A172 (cell line): Measurements from ENCODE around the gene PLXND1. TPM values are rescaled to one million over a fixed set of nuclear protein-coding genes. Genes with fewer than 3 reads are reported as not detected.

Source experiments
- DNase-seq: peaks from one replicate; pipeline ENCODE4 v3.0.0-alpha.2; 2015; ENCODE audit warnings: low spot score
- total RNA-seq: library from RNA; depleted of rRNA; stranded (reverse); fragments of >200 nt; shearing (Covaris generic); gene quantifications from 2 replicates; pipeline ENCODE4 v1.2.3, GENCODE V29; 2014

PLXND1 gene
- total RNA-seq, 1 experiment from 2014 or later = 210 TPM

DNA sequence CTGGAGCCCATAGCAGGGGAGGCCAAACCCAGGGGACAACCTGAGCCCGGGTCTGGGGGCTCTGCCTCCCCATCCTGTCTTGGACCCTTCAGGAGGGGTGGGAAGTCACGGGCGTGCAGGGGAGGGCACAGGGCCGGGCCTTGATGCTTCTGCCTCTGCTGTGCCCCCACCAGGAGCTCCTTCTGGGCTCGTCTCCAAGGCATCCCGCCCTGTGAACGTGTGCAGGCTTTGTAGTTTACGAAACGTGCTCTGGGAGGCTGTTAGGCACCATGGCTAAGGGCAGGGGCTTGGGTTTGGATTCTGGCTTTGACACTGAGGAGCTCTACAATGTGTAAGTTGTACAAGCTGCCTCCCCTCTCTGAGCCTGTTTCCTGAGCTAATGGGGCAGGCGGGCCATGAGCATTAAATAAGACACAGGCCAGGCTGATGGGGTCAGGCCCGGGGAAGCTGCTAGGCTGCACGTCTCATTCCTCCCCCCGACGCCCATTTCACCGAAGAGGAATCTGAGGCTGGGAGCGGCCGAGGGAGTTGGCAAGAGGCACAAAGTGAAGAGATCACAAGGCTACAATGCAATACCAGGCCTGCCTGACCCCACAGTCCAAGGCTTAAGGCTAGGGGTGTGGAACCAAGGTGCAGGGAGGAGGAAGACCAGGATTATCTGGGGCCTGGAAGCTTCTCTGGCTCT lies 19.6 kb downstream of the PLXND1 start:
- DNase-seq = no peak

- DNase-seq = no peak
These were observed 20.4 kb downstream of the PLXND1 start for GRCh38 chr3:129585949-129586657.

DNA sequence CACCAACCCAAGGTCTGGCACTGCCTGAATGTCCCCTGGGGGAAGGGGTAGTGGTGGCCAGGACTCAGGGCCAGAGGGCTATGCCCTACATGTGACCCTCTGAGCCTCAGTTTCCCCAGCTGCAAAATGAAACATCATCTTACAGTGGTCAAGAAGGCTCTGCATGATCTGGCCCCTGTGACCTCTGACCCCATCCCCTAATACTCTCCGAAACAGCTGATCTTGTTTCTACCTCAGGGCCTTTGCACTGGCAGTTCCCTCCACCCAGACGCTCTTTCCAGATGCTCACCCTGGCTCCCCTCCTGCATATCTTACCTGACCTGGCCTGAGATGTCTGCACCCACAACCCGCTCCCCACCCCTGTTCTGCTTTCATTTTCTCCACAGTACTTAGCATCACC lies 21.8 kb downstream of the PLXND1 start:
- no peak for DNase-seq

- no peak for DNase-seq
These were observed 23.2 kb downstream of the PLXND1 start for GRCh38 chr3:129583289-129583688.

GRCh38 chr3:129582799-129583198 lies 23.7 kb downstream of the PLXND1 start:
- no peak for DNase-seq

GRCh38 chr3:129581623-129582022 lies 24.9 kb downstream of the PLXND1 start:
- no peak for DNase-seq

GRCh38 chr3:129579991-129580390 lies 26.5 kb downstream of the PLXND1 start:
- DNase-seq = no peak

DNA sequence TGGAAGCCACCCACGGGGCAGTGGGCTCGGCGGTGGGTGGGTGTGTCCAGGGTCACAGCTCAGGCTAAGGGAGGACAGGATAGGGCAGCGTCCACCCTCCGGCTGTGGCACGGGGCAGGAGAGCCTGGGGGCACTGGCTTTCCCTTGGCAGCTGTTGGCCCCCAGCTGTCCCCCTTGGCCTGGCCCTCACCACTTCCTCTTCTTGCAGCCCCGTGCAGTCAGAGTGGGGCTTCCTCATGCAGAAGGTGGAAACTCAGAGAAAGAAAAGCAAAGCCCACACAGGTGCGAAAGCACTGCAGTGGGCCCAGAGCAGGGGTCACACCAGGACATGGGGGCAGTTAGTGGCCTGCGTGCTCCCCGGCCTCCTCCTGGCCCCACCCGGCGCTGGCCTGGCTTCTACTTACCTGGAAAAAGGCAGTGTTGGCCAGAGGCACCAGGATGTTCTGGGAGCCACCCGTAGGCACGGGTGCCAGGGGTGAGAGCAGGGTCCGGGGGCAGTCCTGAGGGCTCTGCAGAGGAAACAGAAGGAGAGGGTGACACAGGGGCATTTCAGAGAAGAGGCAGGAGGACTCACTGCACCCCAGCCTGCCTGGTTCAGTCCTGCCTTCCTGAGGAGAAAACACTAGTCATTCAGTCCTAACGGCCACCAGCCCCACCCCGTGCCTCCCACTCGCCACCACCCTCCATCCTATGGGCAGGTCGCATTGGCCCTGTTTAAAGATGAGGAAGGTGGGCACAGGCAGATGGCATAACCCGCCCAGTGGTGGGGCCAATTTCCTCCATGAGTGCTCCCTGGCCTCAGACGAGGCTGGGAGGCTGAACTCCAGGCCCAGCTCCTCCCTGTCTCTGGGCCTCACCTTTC lies 28.3 kb downstream of the PLXND1 start:
- DNase-seq = no peak

GRCh38 chr3:129577366-129577765 lies 29.1 kb downstream of the PLXND1 start:
- DNase-seq = no peak

DNA sequence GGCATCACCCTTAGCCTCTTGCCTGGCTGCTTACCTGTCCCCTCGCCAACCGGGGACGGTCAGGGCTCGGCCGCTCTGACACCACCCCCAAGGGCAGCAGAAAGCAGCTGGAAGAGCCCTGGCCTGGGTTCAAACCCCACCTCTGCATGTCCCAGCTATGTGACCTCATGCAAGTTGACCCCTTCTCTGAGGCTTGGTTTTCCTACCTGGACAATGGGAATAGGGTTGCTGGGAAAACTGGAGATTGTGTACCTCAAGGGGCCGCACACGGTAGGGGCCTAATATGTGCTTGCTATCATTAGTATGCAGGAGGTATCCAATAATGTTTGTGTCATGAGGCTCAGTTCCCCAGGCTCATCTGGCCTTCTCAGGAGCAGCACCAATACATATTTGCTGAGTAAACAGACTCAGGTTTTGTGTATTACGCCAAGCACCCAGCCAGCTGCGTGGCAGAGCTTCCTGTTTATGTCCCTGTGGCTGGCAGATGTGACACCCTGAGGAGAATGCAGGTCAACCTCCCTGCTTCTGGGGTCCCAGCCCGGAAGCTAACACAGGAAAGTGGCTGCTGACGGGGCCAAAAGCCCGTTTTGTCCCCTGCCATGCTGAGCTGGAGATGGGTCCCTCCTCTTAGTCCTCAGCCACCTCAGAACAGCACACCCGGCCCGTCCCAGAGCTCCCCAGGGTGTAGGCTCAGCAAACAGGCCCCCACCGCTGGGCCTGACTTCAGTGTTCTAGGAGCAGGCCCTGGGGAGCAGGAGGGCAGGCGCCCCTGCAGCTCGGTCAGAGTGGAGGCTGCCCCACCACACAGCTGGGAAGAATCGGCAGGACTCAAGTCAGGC lies 29.7 kb downstream of the PLXND1 start:
- no peak for DNase-seq

GRCh38 chr3:129575997-129576384 lies 30.5 kb downstream of the PLXND1 start:
- no peak for DNase-seq

- DNase-seq = no peak
These were observed 31.1 kb downstream of the PLXND1 start for GRCh38 chr3:129575233-129575996.

DNA sequence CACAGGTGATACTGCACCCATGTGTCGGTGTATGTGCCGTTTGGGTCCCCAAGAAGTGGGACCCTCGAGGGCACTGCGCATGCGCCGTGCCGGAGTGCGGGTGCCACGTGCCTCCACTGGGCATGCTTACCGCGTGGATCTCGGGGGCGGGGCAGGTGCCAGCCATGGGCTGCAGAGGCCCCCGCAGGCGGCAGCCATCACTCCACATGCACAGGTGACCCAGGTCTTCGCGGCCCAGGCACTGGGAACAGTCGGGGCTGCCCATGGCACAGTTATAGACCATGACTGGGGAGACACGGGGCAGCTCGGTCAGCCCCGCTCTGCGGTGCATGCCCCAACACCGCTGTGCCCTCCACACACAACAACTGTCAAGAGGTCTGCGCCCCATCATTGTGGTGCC lies 32.3 kb downstream of the PLXND1 start:
- no peak for DNase-seq

GRCh38 chr3:129573493-129573892 lies 33.0 kb downstream of the PLXND1 start:
- no peak for DNase-seq

- no peak for DNase-seq
These were observed 33.9 kb downstream of the PLXND1 start for GRCh38 chr3:129572603-129573002.

GRCh38 chr3:129571605-129572547 lies 34.6 kb downstream of the PLXND1 start:
- DNase-seq = no peak

GRCh38 chr3:129569856-129570255 lies 36.6 kb downstream of the PLXND1 start:
- DNase-seq = no peak

GRCh38 chr3:129567939-129568338 lies 38.5 kb downstream of the PLXND1 start:
- no peak for DNase-seq

DNA sequence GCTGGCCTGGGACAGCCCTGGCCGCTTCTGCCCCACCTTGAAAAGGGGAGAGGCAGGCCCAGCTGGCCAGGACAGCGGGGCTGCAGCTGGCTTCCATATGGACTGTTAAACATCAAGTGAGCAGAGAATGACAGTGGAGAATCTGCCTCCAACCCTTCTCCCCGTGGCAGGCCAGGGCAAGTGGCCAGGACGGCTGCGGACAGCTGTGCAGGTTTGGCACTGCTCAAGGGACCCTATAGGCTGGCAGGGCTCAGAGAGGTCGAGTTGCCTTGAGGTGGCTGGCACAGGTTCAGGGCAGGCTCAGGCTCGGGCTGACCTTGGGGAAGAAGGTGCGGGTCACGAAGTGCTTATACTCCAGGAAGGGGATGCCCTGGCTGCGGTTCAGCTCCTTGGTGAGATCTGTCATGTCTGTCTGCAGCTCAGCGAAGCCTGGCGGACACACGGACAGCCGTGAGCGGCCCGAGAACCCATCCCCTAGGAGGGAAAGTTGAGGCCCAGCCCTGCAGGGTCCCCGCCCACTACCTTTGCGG lies 39.2 kb downstream of the PLXND1 start:
- no peak for DNase-seq

- DNase-seq = no peak
These were observed 40.6 kb downstream of the PLXND1 start for GRCh38 chr3:129565902-129566301.
